H4 (cell line): ENCODE results near the gene PHACTR3. TPM values are rescaled to one million over a fixed set of nuclear protein-coding genes. Genes with fewer than 3 reads are reported as not detected.

Experiments
- DNase-seq: peaks from one replicate; pipeline ENCODE4 v3.0.0-alpha.2; 2015; ENCODE audit warnings: low spot score
- total RNA-seq: library from RNA; depleted of rRNA; stranded (reverse); fragments of >200 nt; shearing (Covaris generic); gene quantifications from 2 replicates; pipeline ENCODE4 v1.2.3, GENCODE V29; 2014

The PHACTR3 gene
- total RNA-seq, 1 experiment from 2014 or later = 0.29 TPM

DNA sequence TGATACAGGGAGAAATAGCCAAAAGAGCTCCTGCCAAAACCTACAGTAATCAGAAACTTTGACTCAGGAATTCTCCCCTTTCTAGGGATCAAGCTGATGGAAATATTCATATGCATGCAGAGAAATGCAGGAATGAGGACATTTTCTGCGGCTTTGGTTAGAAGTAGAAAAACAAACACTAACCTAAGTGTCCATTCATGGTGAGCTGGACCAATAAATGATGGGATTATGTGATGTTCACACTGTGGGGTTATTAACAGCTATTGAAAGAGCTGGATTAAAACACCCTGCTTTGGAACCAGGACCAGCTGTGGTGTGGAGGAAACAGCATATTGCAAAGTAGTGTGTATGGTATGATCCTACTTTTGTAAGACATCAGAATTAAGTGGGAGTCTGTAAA is 186.0 kb downstream of the PHACTR3 start:
- DNase-seq = no peak

GRCh38 chr20:59792300-59792699 is 188.0 kb downstream of the PHACTR3 start:
- DNase-seq = no peak

DNA sequence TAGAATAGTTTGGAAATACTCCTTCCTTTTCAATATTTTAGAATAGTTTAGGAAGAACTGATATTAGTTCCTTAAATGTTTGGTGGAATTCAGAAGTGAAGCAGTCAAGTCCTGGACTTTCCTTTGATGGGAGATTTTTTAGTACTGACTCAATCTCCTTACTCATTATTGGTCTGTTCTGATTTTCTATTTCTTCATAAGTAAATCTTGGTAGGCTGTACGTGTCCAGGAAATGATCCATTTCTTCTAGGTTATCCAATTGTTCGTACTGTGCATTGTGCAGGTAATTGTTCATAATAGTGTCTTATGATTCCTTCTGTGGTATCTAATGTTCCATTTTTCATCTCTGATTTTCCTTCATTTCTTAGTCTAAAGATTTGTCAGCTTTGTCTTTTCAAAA is 190.2 kb downstream of the PHACTR3 start:
- no peak for DNase-seq

DNA sequence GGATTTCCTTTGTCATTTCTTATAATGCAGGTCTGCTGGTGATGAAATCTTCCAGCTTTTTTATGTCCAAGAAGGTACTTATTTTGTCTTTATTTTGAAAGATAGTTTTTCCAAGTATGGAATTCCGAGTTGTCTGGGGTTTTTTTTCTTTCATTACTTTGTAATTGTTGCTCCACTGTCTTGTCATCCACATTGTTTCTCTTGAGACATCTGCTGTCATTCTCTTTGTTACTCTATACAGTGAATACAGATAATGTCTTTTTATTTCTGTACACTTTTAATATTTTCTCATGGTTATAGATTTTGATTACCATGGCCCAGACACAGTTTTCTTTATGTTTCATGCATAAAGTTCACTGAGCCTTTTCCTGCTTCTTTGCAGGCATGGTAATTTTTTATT is 196.0 kb downstream of the PHACTR3 start:
- no peak for DNase-seq

DNA sequence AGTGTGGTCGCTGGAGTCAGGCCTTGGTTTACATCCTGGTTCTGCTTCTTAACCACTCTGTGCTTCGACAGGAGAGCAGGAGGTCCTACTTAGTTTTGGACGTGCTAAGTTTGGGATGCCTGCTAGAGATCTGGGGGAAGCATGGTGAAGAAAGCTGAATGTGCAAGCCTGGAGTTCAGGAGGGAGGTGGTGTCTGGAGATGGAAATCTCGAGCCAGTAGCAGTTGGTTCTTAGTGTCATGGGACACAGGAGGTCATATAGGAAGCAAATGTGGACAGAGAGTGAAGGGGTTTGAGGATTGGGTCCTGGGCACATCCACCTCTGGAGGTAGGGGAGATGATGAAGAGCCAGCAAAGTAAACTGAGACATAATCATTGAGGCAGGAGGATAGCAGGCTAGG is 197.7 kb downstream of the PHACTR3 start:
- no peak for DNase-seq

- DNase-seq = no peak
These were observed 198.3 kb downstream of the PHACTR3 start for GRCh38 chr20:59802471-59803221.

- DNase-seq = no peak
These were observed 200.0 kb downstream of the PHACTR3 start for GRCh38 chr20:59804347-59804746.

DNA sequence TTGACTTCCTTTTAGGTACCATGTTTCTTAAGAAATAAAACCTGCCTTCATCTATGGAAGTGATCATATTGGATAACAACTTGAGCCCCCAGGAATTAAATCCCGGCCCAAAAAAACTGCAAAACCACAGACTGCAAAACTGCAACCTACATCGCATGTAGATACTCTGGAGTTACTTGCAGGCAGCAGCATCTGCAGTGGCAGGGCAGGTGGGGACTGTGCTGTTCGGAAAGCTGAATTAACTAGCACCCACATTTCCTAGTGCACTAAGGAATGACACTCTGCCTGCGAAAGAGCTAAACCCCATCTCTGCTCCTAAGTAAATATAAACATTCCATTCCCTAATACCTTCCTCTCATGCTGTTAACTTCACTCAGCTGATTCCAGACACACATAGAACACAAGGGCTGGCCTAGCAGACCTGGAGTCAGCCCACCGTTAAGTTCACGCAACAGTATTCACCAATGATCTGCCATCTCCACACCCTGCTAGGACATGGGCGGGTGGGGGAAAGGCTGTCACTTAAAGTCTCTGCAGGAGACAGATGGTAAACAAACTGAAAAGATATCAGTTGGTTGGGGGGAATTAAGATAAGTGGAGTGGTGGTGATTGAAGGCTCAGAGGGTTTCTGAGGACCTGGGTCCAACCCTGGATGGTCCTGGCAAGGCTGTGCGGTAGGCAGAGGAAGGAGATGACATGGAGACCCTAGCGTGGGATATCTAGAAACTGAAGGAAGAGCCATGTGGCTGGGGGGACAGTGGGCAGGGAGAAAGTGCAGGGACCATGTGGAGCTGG is 200.7 kb downstream of the PHACTR3 start:
- DNase-seq = no peak

- DNase-seq = no peak
These were observed 201.6 kb downstream of the PHACTR3 start for GRCh38 chr20:59805786-59806577.

- DNase-seq = no peak
These were observed 202.2 kb downstream of the PHACTR3 start for GRCh38 chr20:59806578-59806975.

- no peak for DNase-seq
These were observed 203.8 kb downstream of the PHACTR3 start for GRCh38 chr20:59807909-59808728.

DNA sequence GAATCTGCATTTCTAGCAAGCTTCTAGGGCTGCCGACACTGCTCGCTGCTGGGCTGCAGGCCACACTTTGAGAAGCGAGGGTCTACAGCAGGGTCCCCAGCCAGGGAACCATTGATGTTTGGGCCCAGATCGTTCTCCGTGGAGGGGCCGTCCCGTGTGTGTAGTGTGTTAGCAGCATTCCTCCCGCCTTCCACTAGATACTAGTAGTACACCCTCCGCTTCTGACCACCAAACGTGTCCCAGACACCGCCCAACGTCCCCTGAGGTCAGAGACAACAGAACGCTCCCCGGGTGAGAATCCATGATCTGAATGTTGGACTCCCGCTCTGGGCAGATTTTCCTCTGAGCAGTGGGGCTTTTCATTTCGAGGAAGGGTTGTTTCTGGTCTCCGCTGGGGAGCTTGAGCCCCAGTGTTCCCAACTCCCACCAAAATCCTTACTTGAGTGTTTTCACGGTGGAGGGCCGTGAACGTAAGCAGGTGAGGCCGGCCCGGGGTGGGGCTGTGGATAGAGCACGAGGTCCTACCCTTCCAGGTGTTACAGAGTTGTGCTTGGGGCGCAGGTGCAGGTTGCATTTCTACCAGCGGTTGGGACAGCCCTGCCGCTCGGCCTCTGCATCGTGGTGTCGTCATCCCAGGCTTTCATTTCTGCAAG is 204.5 kb downstream of the PHACTR3 start:
- no peak for DNase-seq

DNA sequence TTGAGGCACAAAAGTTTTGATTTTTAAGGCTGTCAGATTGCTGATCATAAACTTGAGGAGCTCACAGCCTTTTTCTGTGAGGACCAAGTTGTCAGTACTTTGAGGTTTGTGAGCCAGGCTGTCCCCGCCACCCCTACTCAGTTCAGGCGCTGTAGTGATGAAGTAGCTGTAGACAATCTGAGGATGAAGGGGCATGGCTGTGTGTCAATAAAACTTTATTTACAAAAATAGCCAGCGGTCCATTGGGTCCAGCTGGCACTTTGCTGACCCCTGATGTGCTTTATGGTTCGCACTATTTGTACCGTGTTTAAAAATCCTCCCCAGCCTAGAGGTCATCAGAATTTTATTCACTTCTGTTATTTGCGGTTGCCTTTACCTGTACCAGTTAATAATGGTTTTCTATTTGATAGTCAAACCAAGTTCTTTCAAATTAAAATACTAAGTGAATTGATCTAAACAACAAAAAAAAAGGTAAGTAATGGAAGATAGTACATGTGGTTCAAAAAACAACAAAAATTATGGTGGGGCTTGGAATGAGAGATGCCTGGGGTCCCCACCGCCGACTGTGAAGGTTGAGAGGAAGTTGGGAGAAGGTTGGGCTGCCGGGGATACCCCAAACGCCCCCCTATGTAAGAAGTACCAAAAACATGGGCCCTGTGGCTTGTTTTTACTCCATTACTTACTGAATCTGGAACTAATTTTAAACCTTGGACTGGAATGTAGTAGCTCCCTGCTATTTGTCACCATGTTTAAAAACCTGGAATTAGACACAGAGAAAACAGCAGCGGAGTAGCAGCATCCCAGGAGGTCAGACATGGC is 205.5 kb downstream of the PHACTR3 start:
- DNase-seq = no peak

- DNase-seq = no peak
These were observed 206.3 kb downstream of the PHACTR3 start for GRCh38 chr20:59810449-59811187.

DNA sequence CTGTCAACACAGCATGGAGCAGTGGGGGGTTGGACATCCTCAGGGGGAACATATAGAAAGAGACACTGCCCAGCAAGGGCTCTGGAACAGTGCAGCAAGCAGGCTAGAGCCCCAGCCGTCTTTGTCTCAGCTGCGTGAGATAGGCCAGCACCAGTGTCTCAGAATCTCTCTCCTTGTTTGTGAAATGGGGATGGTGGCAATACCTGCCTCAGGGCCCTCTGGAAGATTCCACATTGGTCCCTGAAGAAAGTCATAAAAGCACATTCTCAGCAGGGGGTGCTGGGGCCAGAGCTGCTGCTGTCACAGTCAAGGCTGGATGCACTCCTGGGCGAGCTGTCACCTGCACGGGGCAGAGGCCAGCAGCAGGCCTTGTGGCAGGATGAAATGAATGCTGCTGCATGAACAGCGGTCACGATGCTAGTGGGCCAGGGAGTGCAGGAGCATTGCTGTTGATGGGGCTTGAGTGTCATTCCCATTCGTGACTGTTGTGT is 207.4 kb downstream of the PHACTR3 start:
- DNase-seq = no peak

DNA sequence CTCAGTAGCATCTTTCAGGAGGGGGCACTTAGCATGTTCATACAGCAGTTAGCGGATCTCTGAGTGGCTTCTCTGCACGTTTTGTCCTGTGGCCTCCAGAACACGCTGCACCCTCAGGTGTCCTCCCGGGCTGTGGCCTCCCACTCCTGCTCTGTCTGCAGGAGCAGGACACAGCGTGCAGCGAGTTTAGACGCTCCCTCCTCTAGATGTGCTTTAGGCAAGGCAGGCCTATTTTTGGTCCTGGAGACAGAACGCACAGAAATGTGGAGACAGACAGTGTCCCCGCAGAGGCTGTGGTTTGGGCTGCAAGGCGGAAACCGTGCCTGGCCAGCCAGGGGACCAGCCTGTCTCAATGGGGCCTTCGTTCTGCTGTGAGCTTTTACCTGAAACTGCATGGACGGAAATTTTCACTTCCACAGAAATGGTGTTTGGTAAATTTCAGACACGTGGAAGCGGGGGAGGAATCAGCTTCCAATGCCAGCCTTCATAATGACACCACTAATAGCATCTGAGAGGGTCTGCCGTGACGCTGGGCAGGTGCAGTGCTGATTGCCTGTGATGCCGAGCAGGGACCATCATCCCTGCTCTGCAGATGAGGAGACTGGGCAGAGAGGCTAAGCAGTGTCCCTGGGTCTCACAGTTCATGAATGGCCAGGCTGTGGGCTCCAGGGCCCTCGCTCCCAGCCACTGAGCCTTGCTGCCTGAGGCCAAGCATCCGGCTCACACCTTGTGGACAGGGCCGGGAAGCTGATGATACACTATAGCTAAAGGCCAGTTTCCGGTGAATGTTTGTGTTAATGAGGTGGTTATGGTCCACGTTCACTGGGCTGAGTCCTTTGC is 208.2 kb downstream of the PHACTR3 start:
- DNase-seq = no peak

- no peak for DNase-seq
These were observed 209.0 kb downstream of the PHACTR3 start for GRCh38 chr20:59813126-59813947.
